Fibroblast of lung (primary cell): Measurements from ENCODE around the gene MKLN1.

Experiments used
- CTCF ChIP-seq, 2 donors: IDR thresholded peaks in 1 of 2; conservative IDR thresholded peaks in 1 of 2; 1 replicate in 1 of 2; 2 replicates in 1 of 2; pipeline ENCODE4 v1.5.1; 2011 to 2012; ENCODE audit warnings: low read length in 2 of 2, control low read depth in 1 of 2, inconsistent platforms in 1 of 2, low read depth in 1 of 2, mild to moderate bottlenecking in 1 of 2
- EZH2 ChIP-seq: IDR thresholded peaks from 2 replicates; pipeline ENCODE4 v1.5.1; 2012; ENCODE audit warnings: low read length, control low read depth, mild to moderate bottlenecking; ENCODE audit errors: missing control alignments

- TF ChIP-seq EZH2: no peak
- TF ChIP-seq CTCF (conservative IDR thresholded peaks at IDR 0.05 in 1 of 2, IDR thresholded peaks at IDR 0.05 in 1 of 2; ENCODE audit: low read depth in 1 of 2, low read length in 2 of 2): no peak
These were observed 184.3 kb downstream of the MKLN1 start for GRCh38 chr7:131511774-131512535.
